GM18873 (cell line): ENCODE measurements around the gene DHX36.

Source experiments
- ATAC-seq: cut with Tn5 transposase; IDR thresholded peaks from one replicate; pipeline ENCODE4 v1.9.1; 2021; ENCODE audit warnings: mild to moderate bottlenecking, moderate library complexity, moderate number of reproducible peaks; ENCODE audit not compliant: unreplicated experiment, low FRiP score

DHX36 gene

DNA sequence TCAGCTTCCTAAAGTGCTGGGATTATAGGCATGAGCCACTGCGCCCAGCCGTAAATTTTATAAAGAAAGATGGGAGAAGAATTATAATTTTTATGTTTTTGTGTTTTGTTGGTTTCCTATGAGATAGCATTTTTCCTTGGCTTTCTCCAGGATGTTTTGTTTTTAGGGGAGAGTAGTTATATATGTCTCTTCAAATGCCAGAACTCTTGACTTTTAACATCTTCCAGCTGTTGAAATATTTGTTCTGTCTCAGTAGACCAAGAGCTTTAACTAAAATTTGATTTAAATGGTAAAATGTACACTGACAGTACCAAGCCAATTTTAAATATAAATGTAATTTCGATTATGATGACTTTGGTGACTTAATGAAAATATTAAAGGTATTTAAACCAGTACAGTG, 96.8 kb downstream of the DHX36 start:
- ATAC-seq, result no peak

DNA sequence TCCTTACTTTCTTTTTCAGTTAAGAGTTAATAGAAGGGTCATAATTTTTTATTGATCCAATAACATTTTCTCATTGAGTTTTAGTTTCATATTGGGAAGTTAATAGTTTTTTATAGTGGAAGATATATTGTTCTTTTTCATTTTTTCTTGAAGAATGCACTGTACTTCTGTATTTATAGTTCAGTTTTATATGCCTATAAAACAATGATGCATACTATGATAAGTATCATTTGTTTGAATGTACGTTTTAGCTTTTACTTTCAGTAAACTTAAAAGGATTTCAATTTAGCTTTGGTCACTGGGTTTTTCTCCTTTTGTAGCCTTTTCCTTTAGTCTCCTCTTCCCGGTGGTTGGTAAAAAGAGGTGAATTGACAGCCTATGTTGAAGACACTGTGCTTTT, 98.8 kb downstream of the DHX36 start:
- no peak for ATAC-seq

- ATAC-seq, result no peak
Observed at GRCh38 chr3:154224866-154225265, 99.4 kb downstream of the DHX36 start.

GRCh38 chr3:154224366-154224765, 99.9 kb downstream of the DHX36 start:
- ATAC-seq, result no peak

DNA sequence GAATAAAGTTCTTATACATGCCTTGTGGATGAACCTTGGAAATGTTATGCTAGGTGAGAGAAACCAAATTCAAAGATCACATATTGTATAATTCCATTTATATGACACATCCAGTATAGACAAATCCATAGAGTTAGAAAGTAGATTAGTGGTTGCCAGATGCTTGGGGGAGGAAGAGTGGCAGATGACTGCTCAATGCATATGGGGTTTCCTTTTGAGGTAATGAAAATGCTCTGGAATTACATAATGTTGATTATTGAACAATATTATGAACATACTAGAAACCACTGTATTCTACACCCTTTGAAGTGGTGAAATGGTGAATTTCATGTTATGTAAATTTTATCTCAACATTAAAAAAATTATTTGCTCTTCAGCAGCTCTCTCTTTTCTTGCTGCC, 100.8 kb downstream of the DHX36 start:
- no peak for ATAC-seq
